Neural crest cell (in vitro differentiated cells): Measurements from ENCODE around the gene ZDHHC16. TPM values are rescaled to one million over a fixed set of nuclear protein-coding genes. Genes with fewer than 3 reads are reported as not detected.

Experiments
- DNase-seq: peaks from one replicate; pipeline ENCODE4 v3.0.0; 2021; ENCODE audit warnings: low read depth, mixed read lengths, low spot score
- H3K27ac Mint-ChIP-seq: one replicate; pipeline ENCODE4 v1.8.0; 2021; ENCODE audit warnings: mild to moderate bottlenecking, mixed read lengths; ENCODE audit not compliant: unreplicated experiment
- H3K27me3 Mint-ChIP-seq: 2 replicates; pipeline ENCODE4 v1.8.0; 2021; ENCODE audit warnings: low read depth, mild to moderate bottlenecking, mixed read lengths
- H3K36me3 Mint-ChIP-seq: 2 replicates; pipeline ENCODE4 v1.8.0; 2021; ENCODE audit warnings: low read depth, mild to moderate bottlenecking, mixed read lengths
- H3K4me1 Mint-ChIP-seq: 2 replicates; pipeline ENCODE4 v1.8.0; 2021; ENCODE audit warnings: mixed read lengths
- H3K4me3 Mint-ChIP-seq: one replicate; pipeline ENCODE4 v1.8.0; 2021; ENCODE audit warnings: mild to moderate bottlenecking, mixed read lengths
- H3K9me3 Mint-ChIP-seq: 2 replicates; pipeline ENCODE4 v1.8.0; 2021; ENCODE audit warnings: mixed read lengths
- total RNA-seq: library from RNA; stranded (reverse); gene quantifications from 2 replicates; pipeline ENCODE4 v1.2.1, GENCODE V29; 2021
- TF ChIP-seq, protein P1 (sequence below): fragments of 200-600 bp; sonication (generic); conservative IDR thresholded peaks from 2 replicates; pipeline ENCODE4 v1.5.0; 2021; ENCODE audit warnings: antibody characterized with exemption, mild to moderate bottlenecking

Gene ZDHHC16
- total RNA-seq, 1 donor from 2014 or later: 58.2 TPM

DNA sequence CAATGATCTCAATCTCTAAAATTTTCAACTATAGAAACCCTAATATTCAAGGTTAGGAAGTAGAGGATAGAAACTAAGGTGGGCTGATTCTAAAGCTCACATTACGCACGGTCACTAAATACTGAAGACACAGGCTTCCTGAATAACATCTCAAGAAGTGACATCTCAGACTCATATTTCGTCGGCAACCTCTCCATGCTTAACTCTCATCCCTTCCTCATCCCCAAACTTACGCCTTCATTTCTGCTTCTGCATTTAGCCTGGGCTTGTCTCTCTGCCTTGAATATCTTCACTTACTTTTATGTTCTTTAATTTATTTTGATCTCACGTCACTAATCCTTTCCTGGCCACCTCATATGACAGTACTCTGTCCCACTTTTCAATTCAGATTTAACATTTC, 10.8 kb upstream of the ZDHHC16 start:
- Mint-ChIP-seq H3K27me3 (no peaks in the 10 kb centered on the region), H3K27ac (no peak overlapping the region), H3K36me3 (peaks cover 17% of the 10 kb centered on the region), H3K4me1 (no peaks in the 10 kb centered on the region), H3K4me3 (no peak overlapping the region), H3K9me3 (no peaks in the 10 kb centered on the region)
- TF ChIP-seq, protein P1, sequence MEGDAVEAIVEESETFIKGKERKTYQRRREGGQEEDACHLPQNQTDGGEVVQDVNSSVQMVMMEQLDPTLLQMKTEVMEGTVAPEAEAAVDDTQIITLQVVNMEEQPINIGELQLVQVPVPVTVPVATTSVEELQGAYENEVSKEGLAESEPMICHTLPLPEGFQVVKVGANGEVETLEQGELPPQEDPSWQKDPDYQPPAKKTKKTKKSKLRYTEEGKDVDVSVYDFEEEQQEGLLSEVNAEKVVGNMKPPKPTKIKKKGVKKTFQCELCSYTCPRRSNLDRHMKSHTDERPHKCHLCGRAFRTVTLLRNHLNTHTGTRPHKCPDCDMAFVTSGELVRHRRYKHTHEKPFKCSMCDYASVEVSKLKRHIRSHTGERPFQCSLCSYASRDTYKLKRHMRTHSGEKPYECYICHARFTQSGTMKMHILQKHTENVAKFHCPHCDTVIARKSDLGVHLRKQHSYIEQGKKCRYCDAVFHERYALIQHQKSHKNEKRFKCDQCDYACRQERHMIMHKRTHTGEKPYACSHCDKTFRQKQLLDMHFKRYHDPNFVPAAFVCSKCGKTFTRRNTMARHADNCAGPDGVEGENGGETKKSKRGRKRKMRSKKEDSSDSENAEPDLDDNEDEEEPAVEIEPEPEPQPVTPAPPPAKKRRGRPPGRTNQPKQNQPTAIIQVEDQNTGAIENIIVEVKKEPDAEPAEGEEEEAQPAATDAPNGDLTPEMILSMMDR: no peak
- DNase-seq: no peak

DNA sequence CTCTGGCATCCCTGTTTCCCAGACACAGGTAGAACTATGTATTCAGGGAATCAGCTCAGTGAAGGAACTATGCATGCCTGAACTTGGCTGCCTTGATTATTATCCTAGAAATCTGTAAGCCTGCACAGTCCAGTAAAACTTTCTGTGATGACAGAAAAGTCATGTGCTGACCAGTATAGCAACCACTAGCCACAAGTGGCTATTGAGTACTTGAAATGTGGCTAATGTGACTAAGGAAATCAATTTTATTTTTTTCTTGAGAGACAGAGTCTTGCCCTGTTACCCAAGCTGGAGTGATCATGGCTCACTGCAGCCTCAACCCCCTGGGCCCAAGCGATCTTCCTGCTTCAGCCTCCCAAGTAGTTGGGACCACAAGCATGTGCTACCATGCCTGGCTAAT, 3.7 kb upstream of the ZDHHC16 start:
- Mint-ChIP-seq H3K9me3 (no peaks in the 10 kb centered on the region), H3K4me3 (peak overlapping the region; percentile 19), H3K27ac (no peak overlapping the region), H3K36me3 (peaks cover 11% of the 10 kb centered on the region), H3K4me1 (peaks cover 30% of the 10 kb centered on the region), H3K27me3 (no peaks in the 10 kb centered on the region)
- no peak for DNase-seq
- TF ChIP-seq, protein P1: no peak

DNA sequence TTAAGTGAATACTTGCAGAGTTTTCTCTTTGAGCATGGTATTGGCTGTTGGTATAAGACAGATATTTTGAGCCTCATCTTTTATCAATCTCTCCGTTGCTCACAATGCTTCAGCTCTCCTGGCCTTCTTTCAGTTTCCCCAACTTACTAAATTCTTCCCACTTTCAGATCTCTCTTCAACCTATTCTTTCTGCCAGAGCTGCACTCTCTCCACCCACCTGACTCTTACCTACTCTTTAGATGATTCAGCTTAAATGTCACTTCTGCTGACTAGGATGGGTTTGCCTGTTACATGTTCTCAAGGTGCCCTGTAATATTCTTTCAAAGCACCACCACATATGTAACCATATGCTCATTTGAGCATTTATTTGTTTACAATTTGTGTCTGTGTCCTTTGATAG, 1.8 kb upstream of the ZDHHC16 start:
- H3K9me3 Mint-ChIP-seq: no peaks in the 10 kb centered on the region

DNA sequence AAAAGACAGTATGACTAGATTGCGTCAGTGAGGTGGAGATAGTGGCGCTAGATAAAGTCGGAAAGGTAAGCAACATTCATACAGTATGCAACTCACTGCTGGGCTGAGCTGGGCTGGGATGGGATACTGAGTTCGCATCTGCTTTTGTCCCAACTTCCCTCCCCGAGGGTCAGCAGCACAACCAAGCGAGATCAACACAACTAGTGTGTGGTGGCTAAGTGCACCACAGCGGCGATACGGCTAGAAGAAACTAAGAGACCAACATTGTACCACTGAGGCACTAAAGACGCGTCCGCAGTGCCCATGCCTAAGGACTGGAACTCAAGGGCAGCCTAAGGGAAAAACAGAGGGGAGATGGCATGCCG, 636 bp upstream of the ZDHHC16 start:
- no peak for DNase-seq
- Mint-ChIP-seq H3K36me3 (peaks cover 5% of the 10 kb centered on the region), H3K27me3 (no peaks in the 10 kb centered on the region), H3K4me3 (peak overlapping the region; percentile 100), H3K27ac (peak overlapping the region; percentile 88), H3K4me1 (peaks cover 48% of the 10 kb centered on the region), H3K9me3 (no peaks in the 10 kb centered on the region)
- TF ChIP-seq, protein P1: no peak

More for the DNA sequence above, 1.8 kb upstream of the ZDHHC16 start:
- TF ChIP-seq, protein P1: no peak
- Mint-ChIP-seq H3K4me1 (peaks cover 44% of the 10 kb centered on the region), H3K27ac (no peak overlapping the region), H3K4me3 (peak overlapping the region; percentile 100), H3K36me3 (peaks cover 7% of the 10 kb centered on the region), H3K27me3 (no peaks in the 10 kb centered on the region)
- DNase-seq: no peak

DNA sequence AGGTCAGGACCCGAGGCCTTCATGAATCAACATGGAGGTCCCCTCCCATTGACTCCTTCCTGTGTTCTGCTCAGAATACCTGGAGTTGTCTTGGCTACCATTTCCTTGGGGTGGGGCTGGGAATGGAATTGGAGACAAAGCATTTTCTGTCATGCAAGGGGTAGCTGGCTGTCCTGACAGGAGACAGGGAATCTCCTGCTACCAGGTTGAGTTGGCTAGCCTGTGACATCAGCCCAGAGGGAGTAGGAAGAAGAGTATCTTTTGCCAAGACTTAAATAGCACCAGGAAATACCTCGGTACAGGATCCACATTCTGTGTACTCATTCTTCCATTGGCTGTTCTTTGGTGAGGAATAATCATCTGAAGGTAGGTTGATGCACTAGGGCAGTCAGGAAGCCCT, 4.9 kb downstream of the ZDHHC16 start:
- TF ChIP-seq, protein P1: no peak
- no peak for DNase-seq
- Mint-ChIP-seq H3K27me3 (no peaks in the 10 kb centered on the region), H3K4me3 (peak overlapping the region; percentile 81), H3K4me1 (peaks cover 38% of the 10 kb centered on the region), H3K27ac (no peak overlapping the region), H3K9me3 (no peaks in the 10 kb centered on the region), H3K36me3 (peaks cover 22% of the 10 kb centered on the region)

DNA sequence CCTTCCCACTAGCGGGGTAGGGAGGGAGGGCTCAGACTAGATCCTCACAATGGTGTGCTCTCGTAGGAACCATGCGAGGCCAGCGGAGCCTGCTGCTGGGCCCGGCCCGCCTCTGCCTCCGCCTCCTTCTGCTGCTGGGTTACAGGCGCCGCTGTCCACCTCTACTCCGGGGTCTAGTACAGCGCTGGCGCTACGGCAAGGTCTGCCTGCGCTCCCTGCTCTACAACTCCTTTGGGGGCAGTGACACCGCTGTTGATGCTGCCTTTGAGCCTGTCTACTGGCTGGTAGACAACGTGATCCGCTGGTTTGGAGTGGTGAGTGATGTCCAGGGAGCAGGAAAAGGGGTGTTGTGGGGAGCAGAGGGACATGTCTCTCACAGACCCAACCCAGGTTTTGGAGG, 5.6 kb downstream of the ZDHHC16 start:
- no peaks in the 10 kb centered on the region for H3K27me3 Mint-ChIP-seq
- TF ChIP-seq, protein P1: no peak
- peak overlapping the region; percentile 10 for H3K4me3 Mint-ChIP-seq
- no peak for DNase-seq
- H3K4me1 Mint-ChIP-seq: peaks cover 31% of the 10 kb centered on the region
- H3K27ac Mint-ChIP-seq: no peak overlapping the region
- no peaks in the 10 kb centered on the region for H3K9me3 Mint-ChIP-seq
- peaks cover 22% of the 10 kb centered on the region for H3K36me3 Mint-ChIP-seq
